ENCODE results near the gene CFL2. TPM values are rescaled to one million over a fixed set of nuclear protein-coding genes. Genes with fewer than 3 reads are reported as not detected.

The CFL2 gene
- total RNA-seq, 1 experiment from 2014 or later = 13.9 TPM

DNA sequence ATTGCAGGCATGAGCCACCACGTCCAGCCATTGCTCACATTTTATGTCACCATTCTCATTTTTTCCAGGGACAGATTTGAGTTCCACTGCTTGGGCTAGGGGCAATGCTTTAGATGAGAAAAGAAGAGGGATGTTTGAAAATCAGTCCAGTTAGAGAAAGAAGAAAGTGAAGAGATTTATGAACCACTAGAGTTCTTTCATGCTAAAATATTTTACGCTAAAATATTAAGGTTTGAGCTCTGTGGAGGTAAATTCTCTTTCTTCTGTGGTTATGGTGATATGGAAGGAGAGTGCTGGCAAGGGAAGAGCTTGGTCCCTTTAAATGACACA is 21.5 kb downstream of the CFL2 start:
- no peak for DNase-seq
- TF ChIP-seq, protein P1, sequence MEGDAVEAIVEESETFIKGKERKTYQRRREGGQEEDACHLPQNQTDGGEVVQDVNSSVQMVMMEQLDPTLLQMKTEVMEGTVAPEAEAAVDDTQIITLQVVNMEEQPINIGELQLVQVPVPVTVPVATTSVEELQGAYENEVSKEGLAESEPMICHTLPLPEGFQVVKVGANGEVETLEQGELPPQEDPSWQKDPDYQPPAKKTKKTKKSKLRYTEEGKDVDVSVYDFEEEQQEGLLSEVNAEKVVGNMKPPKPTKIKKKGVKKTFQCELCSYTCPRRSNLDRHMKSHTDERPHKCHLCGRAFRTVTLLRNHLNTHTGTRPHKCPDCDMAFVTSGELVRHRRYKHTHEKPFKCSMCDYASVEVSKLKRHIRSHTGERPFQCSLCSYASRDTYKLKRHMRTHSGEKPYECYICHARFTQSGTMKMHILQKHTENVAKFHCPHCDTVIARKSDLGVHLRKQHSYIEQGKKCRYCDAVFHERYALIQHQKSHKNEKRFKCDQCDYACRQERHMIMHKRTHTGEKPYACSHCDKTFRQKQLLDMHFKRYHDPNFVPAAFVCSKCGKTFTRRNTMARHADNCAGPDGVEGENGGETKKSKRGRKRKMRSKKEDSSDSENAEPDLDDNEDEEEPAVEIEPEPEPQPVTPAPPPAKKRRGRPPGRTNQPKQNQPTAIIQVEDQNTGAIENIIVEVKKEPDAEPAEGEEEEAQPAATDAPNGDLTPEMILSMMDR (conservative IDR thresholded peaks at IDR 0.05) = no peak
- no peaks in the 10 kb centered on the region for H3K23me2 ChIP-seq (ENCODE audit: insufficient read length, low read depth, low read length, poor library complexity, severe bottlenecking)
- no peak overlapping the region for H2BK15ac ChIP-seq (ENCODE audit: low read depth, low read length)
- Mint-ChIP-seq H3K36me3 (ENCODE audit: insufficient read depth in 1 of 3, low read depth in 3 of 3) (no peaks in the 10 kb centered on the region; a peak in 1 of 7 replicates), H3K9me3 (no peaks in the 10 kb centered on the region), H3K27ac (no peak overlapping the region), H3K4me3 (peak overlapping the region in 1 of 2 experiments; percentile 51; a peak in 2 of 5 replicates), H3K27me3 (ENCODE audit: low read depth) (peaks cover 3% of the 10 kb centered on the region), H3K4me1 (peaks cover 25% of the 10 kb centered on the region in 2 experiments)
- H3K56ac ChIP-seq (ENCODE audit: insufficient read length, low read depth, low read length) = no peak overlapping the region
- no peaks in the 10 kb centered on the region for H3K79me2 ChIP-seq (ENCODE audit: insufficient read depth, low read length)
- no peak overlapping the region for H2BK12ac ChIP-seq (ENCODE audit: insufficient read length, low read depth, low read length)
- H2AK5ac ChIP-seq (ENCODE audit: insufficient read length, low read length) = no peak overlapping the region
- H2BK120ac ChIP-seq (ENCODE audit: low read depth, low read length, poor library complexity, severe bottlenecking) = no peak overlapping the region
- no peak overlapping the region for H4K91ac ChIP-seq (ENCODE audit: insufficient read length, low read depth, low read length)
- H3K18ac ChIP-seq (ENCODE audit: insufficient read length, low read depth, low read length) = no peak overlapping the region
- no peak overlapping the region for H3K23ac ChIP-seq (ENCODE audit: insufficient read length, low read depth, low read length)
- no peak overlapping the region for H3K27ac ChIP-seq (ENCODE audit: insufficient read length, low read depth, low read length)
- H3K27me3 ChIP-seq (ENCODE audit: insufficient read depth, low read length) = no peaks in the 10 kb centered on the region
- H3K79me1 ChIP-seq (ENCODE audit: insufficient read depth, low read depth, low read length, poor library complexity, severe bottlenecking) = no peaks in the 10 kb centered on the region
- H3T11ph ChIP-seq (ENCODE audit: low read length) = no peak overlapping the region
- H4K20me1 ChIP-seq (ENCODE audit: control insufficient read depth, insufficient read depth, insufficient read length) = no peaks in the 10 kb centered on the region
- peak overlapping the region; percentile 1 for H3K4me2 ChIP-seq (ENCODE audit: insufficient read depth, insufficient read length, low read length)
- peak overlapping the region; percentile 26 for H2AFZ ChIP-seq (ENCODE audit: low read length)
- H4K8ac ChIP-seq (replicated peaks; ENCODE audit: insufficient read length, low read depth, low read length) = no peak overlapping the region
- no peak overlapping the region for H4K5ac ChIP-seq (ENCODE audit: insufficient read length, low read depth, low read length)
- no peak overlapping the region for H3K14ac ChIP-seq (ENCODE audit: insufficient read depth, low read length)
- H3K9me3 ChIP-seq (ENCODE audit: control insufficient read depth, low read depth, low read length) = no peaks in the 10 kb centered on the region
- H3K9ac ChIP-seq (ENCODE audit: extremely low read depth, insufficient read length, low read length) = no peak overlapping the region
- no peak overlapping the region for H3K4ac ChIP-seq (ENCODE audit: low read depth, low read length)
- no peak overlapping the region for H2BK5ac ChIP-seq (ENCODE audit: insufficient read length, low read length)
- no CpG with 5 or more reads among the region's 2 CpGs for WGBS (ENCODE audit: extremely low coverage, insufficient read length, low lambda C conversion rate)
- no peak overlapping the region for H2BK20ac ChIP-seq (ENCODE audit: low read depth, low read length, poor library complexity, severe bottlenecking)
- H3K4me1 ChIP-seq (ENCODE audit: insufficient read depth, low read length) = peaks cover 7% of the 10 kb centered on the region; the same call in 1 of the 2 replicates

All from H9 (cell line).